Trophoblast cell (in vitro differentiated cells and primary cell): ENCODE measurements around the gene ABHD3.
"Not testable (repeated sequence)": the region's sequence is repeated elsewhere in the genome, so short reads cannot be mapped to it uniquely, and the experiment has no call there.

ENCODE experiments used
- DNase-seq, 2 donors: peaks; one replicate each; pipeline ENCODE4 v3.0.0-alpha.2; 2016
- H2AFZ ChIP-seq: 2 replicates; pipeline ENCODE4 v1.6.1; 2013; ENCODE audit warnings: low read length, moderate library complexity, mild to moderate bottlenecking; ENCODE audit not compliant: insufficient read depth, poor library complexity
- H2AK5ac ChIP-seq: 2 replicates; pipeline ENCODE4 v1.6.1; 2013; ENCODE audit warnings: mild to moderate bottlenecking, low read length
- H2BK120ac ChIP-seq: 2 replicates; pipeline ENCODE4 v1.6.1; 2013; ENCODE audit warnings: low read length, mild to moderate bottlenecking, moderate library complexity; ENCODE audit not compliant: insufficient read depth, poor library complexity
- H2BK12ac ChIP-seq: 2 replicates; pipeline ENCODE4 v1.6.1; 2013; ENCODE audit warnings: mild to moderate bottlenecking, low read length, moderate library complexity
- H2BK5ac ChIP-seq: 2 replicates; pipeline ENCODE4 v1.6.1; 2013; ENCODE audit warnings: low read length, low read depth, moderate library complexity, mild to moderate bottlenecking; ENCODE audit not compliant: poor library complexity
- H3K14ac ChIP-seq: 2 replicates; pipeline ENCODE4 v1.6.1; 2013; ENCODE audit warnings: mild to moderate bottlenecking, low read length
- H3K18ac ChIP-seq: 2 replicates; pipeline ENCODE4 v1.6.1; 2013; ENCODE audit warnings: mild to moderate bottlenecking, low read length
- H3K23ac ChIP-seq: 2 replicates; pipeline ENCODE4 v1.6.1; 2013; ENCODE audit warnings: low read length
- H3K27ac ChIP-seq: 2 replicates; pipeline ENCODE4 v1.5.1; 2013; ENCODE audit warnings: low read depth, mild to moderate bottlenecking, inconsistent platforms, low read length, moderate library complexity
- H3K27me3 ChIP-seq: 2 replicates; pipeline ENCODE4 v1.6.1; 2013; ENCODE audit warnings: inconsistent platforms, mild to moderate bottlenecking, low read length, moderate library complexity; ENCODE audit not compliant: insufficient read depth
- H3K36me3 ChIP-seq, 2 experiments: 1 replicate in 1 of 2; 2 replicates in 1 of 2; pipeline ENCODE4 v1.6.1; 2013; ENCODE audit warnings: low read length in 2 of 2, mild to moderate bottlenecking in 2 of 2, moderate library complexity in 1 of 2; ENCODE audit not compliant: insufficient read depth in 2 of 2, control insufficient read depth in 1 of 2
- H3K4ac ChIP-seq: 2 replicates; pipeline ENCODE4 v1.6.1; 2013; ENCODE audit warnings: low read depth, mild to moderate bottlenecking, low read length, moderate library complexity
- H3K4me1 ChIP-seq, 2 experiments: 1 replicate in 1 of 2; 2 replicates in 1 of 2; pipeline ENCODE4 v1.6.1; 2013; ENCODE audit warnings: low read length in 2 of 2, mild to moderate bottlenecking in 2 of 2, moderate library complexity in 1 of 2; ENCODE audit not compliant: insufficient read depth in 2 of 2, control insufficient read depth in 1 of 2
- H3K4me2 ChIP-seq: 2 replicates; pipeline ENCODE4 v1.6.1; 2013; ENCODE audit warnings: inconsistent platforms, mild to moderate bottlenecking, low read length, moderate library complexity
- H3K4me3 ChIP-seq: 2 replicates; pipeline ENCODE4 v1.5.1; 2013; ENCODE audit warnings: mild to moderate bottlenecking, low read depth, low read length, inconsistent platforms
- H3K79me1 ChIP-seq: one replicate; pipeline ENCODE4 v1.6.1; 2013; ENCODE audit warnings: low read length
- H3K79me2 ChIP-seq: 2 replicates; pipeline ENCODE4 v1.6.1; 2013; ENCODE audit warnings: low read length, mild to moderate bottlenecking; ENCODE audit not compliant: control insufficient read depth, insufficient read depth, poor library complexity
- H3K9ac ChIP-seq: 2 replicates; pipeline ENCODE4 v1.6.1; 2013; ENCODE audit warnings: mild to moderate bottlenecking, low read length
- H3K9me3 ChIP-seq: 2 replicates; pipeline ENCODE4 v1.6.1; 2013; ENCODE audit warnings: low read depth, mild to moderate bottlenecking, control low read depth, inconsistent platforms, low read length; ENCODE audit not compliant: insufficient read depth
- H4K12ac ChIP-seq: 2 replicates; pipeline ENCODE4 v1.6.1; 2013; ENCODE audit warnings: low read depth, mild to moderate bottlenecking, low read length, moderate library complexity
- H4K8ac ChIP-seq: 2 replicates; pipeline ENCODE4 v1.6.1; 2013; ENCODE audit warnings: low read depth, mild to moderate bottlenecking, low read length, moderate library complexity
- H4K91ac ChIP-seq: one replicate; pipeline ENCODE4 v1.6.1; 2013; ENCODE audit warnings: low read depth, mild to moderate bottlenecking, low read length, moderate library complexity
- WGBS: extraction: QIAGEN DNeasy Blood & Tissue Kit; methylation state at CpG from one replicate; pipeline ENCODE4 v1.1.7; 2013; ENCODE audit warnings: missing lambda C conversion rate; ENCODE audit not compliant: insufficient read length, insufficient coverage; ENCODE audit errors: extremely low coverage; 5-methylcytosine and 5-hydroxymethylcytosine counted together

ABHD3 gene

GRCh38 chr18:21621640-21622039, 82.9 kb downstream of the ABHD3 start:
- H3K18ac ChIP-seq, H3K4me1 ChIP-seq, H2BK120ac ChIP-seq, DNase-seq, H4K91ac ChIP-seq, H2AK5ac ChIP-seq, H2BK5ac ChIP-seq, H3K27ac ChIP-seq, H3K79me1 ChIP-seq, H4K8ac ChIP-seq, H3K4me2 ChIP-seq, H3K9me3 ChIP-seq, H2BK12ac ChIP-seq, H3K23ac ChIP-seq, H3K14ac ChIP-seq, H3K9ac ChIP-seq, H4K12ac ChIP-seq, H3K4ac ChIP-seq, H2AFZ ChIP-seq, H3K4me3 ChIP-seq, H3K27me3 ChIP-seq: not testable (repeated sequence)
- WGBS = no CpG with 5 or more reads among the region's 9 CpGs
- Histone ChIP-seq H3K79me2 (peaks cover 11% of the 10 kb centered on the region), H3K36me3 (peaks cover 22 to 32% of the 10 kb centered on the region in 2 experiments)

- Histone ChIP-seq H3K4me2 (peak within 1 kb of the TSS; percentile 94), H3K18ac (peak within 1 kb of the TSS; percentile 97), H2BK5ac (peak within 1 kb of the TSS; percentile 89), H2AK5ac (peak within 1 kb of the TSS; percentile 31), H3K79me1 (peaks cover 5% of the 10 kb centered on the region), H3K27me3 (no peaks in the 10 kb centered on the region), H3K9ac (peak within 1 kb of the TSS; percentile 96), H3K36me3 (peaks cover 2 to 10% of the 10 kb centered on the region in 2 experiments), H3K4me3 (peak within 1 kb of the TSS; percentile 93), H3K4ac (peak within 1 kb of the TSS; percentile 92), H3K27ac (peak within 1 kb of the TSS; percentile 92), H2AFZ (peak within 1 kb of the TSS; percentile 100), H2BK120ac (peak within 1 kb of the TSS; percentile 44), H3K23ac (no peak within 1 kb of the TSS), H4K91ac (peak within 1 kb of the TSS; percentile 74), H4K12ac (peak within 1 kb of the TSS; percentile 84), H3K9me3 (no peaks in the 10 kb centered on the region), H3K4me1 (peaks cover 2 to 3% of the 10 kb centered on the region in 2 experiments), H4K8ac (peak within 1 kb of the TSS; percentile 95), H2BK12ac (no peak within 1 kb of the TSS), H3K14ac (peak within 1 kb of the TSS; percentile 83), H3K79me2 (peaks cover 13% of the 10 kb centered on the region)
- WGBS = no CpG with 5 or more reads among the region's 59 CpGs
- DNase-seq = peak; percentile 93 to 98
Measured at GRCh38 chr18:21612125-21613039, 92.2 kb downstream of the ABHD3 start, which contains the start of gene SNRPD1. Gene SNRPD1, plus strand, starts transcription at chr18:21612314. Its CDS starts 116 bp downstream, at chr18:21612430.

- not testable (repeated sequence) for H3K18ac ChIP-seq, H2BK12ac ChIP-seq, H4K91ac ChIP-seq, H2AK5ac ChIP-seq, H3K36me3 ChIP-seq, H3K4ac ChIP-seq, H3K27me3 ChIP-seq, H3K79me1 ChIP-seq, H2BK5ac ChIP-seq, H3K14ac ChIP-seq, H2BK120ac ChIP-seq, H4K12ac ChIP-seq, H3K23ac ChIP-seq, H3K4me1 ChIP-seq, H3K4me3 ChIP-seq, H3K27ac ChIP-seq, H3K9me3 ChIP-seq, H3K9ac ChIP-seq, H2AFZ ChIP-seq
- DNase-seq = peak in 1 of 2 donors; percentile 38
- no CpG with 5 or more reads among the region's 30 CpGs for WGBS
- H4K8ac ChIP-seq = peak overlapping the region; percentile 18
- peaks cover 11% of the 10 kb centered on the region for H3K79me2 ChIP-seq
- H3K4me2 ChIP-seq = peak overlapping the region; percentile 13
Measured at GRCh38 chr18:21611401-21612124, 93.0 kb downstream of the ABHD3 start.

GRCh38 chr18:21605213-21605612, 99.4 kb downstream of the ABHD3 start:
- H3K27me3 ChIP-seq = no peaks in the 10 kb centered on the region
- peaks cover 6% of the 10 kb centered on the region for H3K79me1 ChIP-seq
- no peak overlapping the region for H3K9ac ChIP-seq
- peaks cover 3% of the 10 kb centered on the region in 2 experiments for H3K4me1 ChIP-seq
- H3K14ac ChIP-seq = no peak overlapping the region
- no peak overlapping the region for H4K91ac ChIP-seq
- H2AFZ ChIP-seq = no peak overlapping the region
- H3K18ac ChIP-seq = no peak overlapping the region
- H2BK120ac ChIP-seq = no peak overlapping the region
- H3K4me2 ChIP-seq = no peak overlapping the region
- no peak overlapping the region for H3K4ac ChIP-seq
- H3K36me3 ChIP-seq = no peaks in the 10 kb centered on the region
- no peak overlapping the region for H4K12ac ChIP-seq
- H2BK12ac ChIP-seq = no peak overlapping the region
- no peak overlapping the region for H3K23ac ChIP-seq
- no peak overlapping the region for H4K8ac ChIP-seq
- DNase-seq = no peak
- no peak overlapping the region for H3K27ac ChIP-seq
- H2BK5ac ChIP-seq = no peak overlapping the region
- H3K4me3 ChIP-seq = no peak overlapping the region
- H2AK5ac ChIP-seq = no peak overlapping the region
- H3K9me3 ChIP-seq = no peaks in the 10 kb centered on the region
- peaks cover 2% of the 10 kb centered on the region for H3K79me2 ChIP-seq
